Thoracic aorta (tissue), 2 donors: Measurements from ENCODE around the gene CNPY1. TPM values are rescaled to one million over a fixed set of nuclear protein-coding genes. Genes with fewer than 3 reads are reported as not detected.

Experiments
- ATAC-seq: fragments of 150-250 bp; one replicate; pipeline ENCODE4 v1.8.0; 2017; ENCODE audit warnings: low read depth; ENCODE audit not compliant: insufficient number of reproducible peaks, low FRiP score
- DNase-seq: peaks from one replicate; pipeline ENCODE4 v3.0.0-alpha.2; 2020; ENCODE audit warnings: low spot score
- H3K27ac ChIP-seq, 2 donors: fragments of 200-600 bp; sonication (generic); 1 replicate in 1 of 2; 2 replicates in 1 of 2; pipeline ENCODE4 v1.5.1; 2016; ENCODE audit warnings: mild to moderate bottlenecking in 2 of 2, moderate library complexity in 2 of 2
- H3K27me3 ChIP-seq: fragments of 200-600 bp; sonication (generic); replicated peaks from 2 replicates; pipeline ENCODE4 v1.6.0; 2016; ENCODE audit warnings: mild to moderate bottlenecking; ENCODE audit not compliant: insufficient read depth
- H3K36me3 ChIP-seq: fragments of 200-600 bp; sonication (generic); one replicate; pipeline ENCODE4 v1.5.1; 2016
- H3K4me1 ChIP-seq, 2 donors: fragments of 200-600 bp; sonication (generic); 1 replicate in 1 of 2; 2 replicates in 1 of 2; pipeline versions ENCODE4 v1.5.1 to v1.6.0; 2016; ENCODE audit warnings: low read depth in 2 of 2, mild to moderate bottlenecking in 1 of 2; ENCODE audit not compliant: control insufficient read depth in 1 of 2
- H3K4me3 ChIP-seq: fragments of 200-600 bp; sonication (generic); 2 replicates; pipeline ENCODE4 v1.5.1; 2016; ENCODE audit warnings: mild to moderate bottlenecking
- H3K9me3 ChIP-seq: fragments of 200-600 bp; sonication (generic); 2 replicates; pipeline ENCODE4 v1.5.1; 2016
- CTCF ChIP-seq: fragments of 200-600 bp; sonication (generic); IDR thresholded peaks from one replicate; pipeline ENCODE4 v1.5.1; 2019; ENCODE audit warnings: antibody characterized with exemption
- total RNA-seq, 2 donors: library from RNA; depleted of rRNA; stranded (reverse); fragments of >200 nt; gene quantifications; one replicate each; pipeline versions ENCODE4 v1.1.0 to v1.2.3, GENCODE V29; 2016

Gene CNPY1
- total RNA-seq, 2 donors from 2014 or later, result not detected

- Histone ChIP-seq H3K4me3 (no peak overlapping the region), H3K36me3 (no peaks in the 10 kb centered on the region), H3K27ac (no peak overlapping the region), H3K9me3 (no peaks in the 10 kb centered on the region), H3K4me1 (no peaks in the 10 kb centered on the region), H3K27me3 (no peaks in the 10 kb centered on the region)
- ATAC-seq (no peak), DNase-seq (no peak)
- TF ChIP-seq CTCF, result no peak
Observed at GRCh38 chr7:155578016-155578415, 31.7 kb upstream of the CNPY1 start.

- DNase-seq, result no peak
- H3K36me3 ChIP-seq, result no peaks in the 10 kb centered on the region
- ATAC-seq, result no peak
- no peak for TF ChIP-seq CTCF
- H3K4me3 ChIP-seq, result no peak overlapping the region
- no peaks in the 10 kb centered on the region for H3K9me3 ChIP-seq
- H3K27me3 ChIP-seq, result no peaks in the 10 kb centered on the region
- no peaks in the 10 kb centered on the region for H3K4me1 ChIP-seq
- H3K27ac ChIP-seq, result no peak overlapping the region
Observed at GRCh38 chr7:155577509-155577905, 31.1 kb upstream of the CNPY1 start.

GRCh38 chr7:155576900-155577508 is 30.6 kb upstream of the CNPY1 start:
- Histone ChIP-seq H3K4me3 (no peak overlapping the region), H3K27me3 (no peaks in the 10 kb centered on the region), H3K4me1 (no peaks in the 10 kb centered on the region), H3K9me3 (no peaks in the 10 kb centered on the region), H3K36me3 (no peaks in the 10 kb centered on the region), H3K27ac (no peak overlapping the region)
- ATAC-seq (no peak), DNase-seq (no peak)
- no peak for TF ChIP-seq CTCF

GRCh38 chr7:155576416-155576815 is 30.1 kb upstream of the CNPY1 start:
- H3K9me3 ChIP-seq, result no peaks in the 10 kb centered on the region
- H3K4me1 ChIP-seq, result no peaks in the 10 kb centered on the region
- DNase-seq, result no peak
- H3K27ac ChIP-seq, result no peak overlapping the region
- TF ChIP-seq CTCF, result no peak
- no peak overlapping the region for H3K4me3 ChIP-seq
- H3K36me3 ChIP-seq, result no peaks in the 10 kb centered on the region
- no peaks in the 10 kb centered on the region for H3K27me3 ChIP-seq
- ATAC-seq, result no peak

GRCh38 chr7:155574556-155575290 is 28.4 kb upstream of the CNPY1 start:
- TF ChIP-seq CTCF, result no peak
- Histone ChIP-seq H3K27me3 (no peaks in the 10 kb centered on the region), H3K9me3 (no peaks in the 10 kb centered on the region), H3K4me3 (no peak overlapping the region), H3K4me1 (no peaks in the 10 kb centered on the region), H3K27ac (no peak overlapping the region), H3K36me3 (no peaks in the 10 kb centered on the region)
- ATAC-seq (no peak), DNase-seq (no peak)
